Endothelial cell of umbilical vein (primary cell): ENCODE data around the gene ISM2. TPM values are rescaled to one million over a fixed set of nuclear protein-coding genes. Genes with fewer than 3 reads are reported as not detected.

Experiments
- BruUV-seq: library from RNA; stranded (reverse); fragments of 400-500 nt; replicated peaks from 2 replicates; lab custom pipeline; 2021; lab: Mats Ljungman, UMichigan
- CTCF ChIA-PET: fragments of 300-600, 350-600 bp; sonication (Branson Sonifier 250); formaldehyde crosslinking; loops from one replicate; lab custom pipeline; 2021; ENCODE audit warnings: antibody characterized with exemption, inconsistent platforms; lab: Charles Lee
- POLR2A ChIA-PET: fragments of 300-600, 350-600 bp; sonication (Branson Sonifier 250); formaldehyde crosslinking; loops from one replicate; lab custom pipeline; 2021; ENCODE audit warnings: antibody characterized with exemption, inconsistent platforms; lab: Charles Lee
- DNase-seq: peaks from one replicate; pipeline ENCODE4 v3.0.0-alpha.2; 2011; ENCODE audit warnings: low read depth, low spot score
- FAIRE-seq: peaks from 2 replicates; lab custom pipeline; 2011; peaks lifted over from hg19 to GRCh38; lab: Jason Lieb, UNC
- H2AFZ ChIP-seq: 2 replicates; pipeline ENCODE4 v1.6.0; 2012; ENCODE audit warnings: low read depth, low read length, control low read depth, inconsistent platforms
- H3K27ac ChIP-seq: 2 replicates; pipeline ENCODE4 v1.5.1; 2011; ENCODE audit warnings: low read depth, mild to moderate bottlenecking, control low read depth, low read length, moderate library complexity; ENCODE audit not compliant: insufficient read depth
- H3K27me3 ChIP-seq, 2 experiments: 2 replicates each; pipeline versions ENCODE4 v1.6.0 to v1.6.1; 2011; ENCODE audit warnings: low read length in 2 of 2, mixed read lengths in 1 of 2; ENCODE audit not compliant: control insufficient read depth in 2 of 2, insufficient read depth in 2 of 2
- H3K36me3 ChIP-seq, 2 experiments: 2 replicates in 1 of 2; 3 replicates in 1 of 2; pipeline ENCODE4 v1.5.1; 2011; ENCODE audit warnings: low read length in 2 of 2, mild to moderate bottlenecking in 1 of 2, moderate library complexity in 1 of 2; ENCODE audit not compliant: control insufficient read depth in 2 of 2, insufficient read depth in 2 of 2; ENCODE audit errors: extremely low read depth in 1 of 2
- H3K4me1 ChIP-seq: 3 replicates; pipeline ENCODE4 v1.5.1; 2011; ENCODE audit warnings: mild to moderate bottlenecking, low read length; ENCODE audit not compliant: control insufficient read depth, insufficient read depth; ENCODE audit errors: extremely low read depth
- H3K4me2 ChIP-seq: 2 replicates; pipeline ENCODE4 v1.6.1; 2011; ENCODE audit warnings: low read length, control low read depth, mixed read lengths; ENCODE audit not compliant: insufficient read depth
- H3K4me3 ChIP-seq, 3 experiments: fragments of 200-600 bp in 1 of 3; sonication (generic), shearing (Covaris generic) in 1 of 3; replicated peaks in 1 of 3; 2 replicates each; pipeline ENCODE4 v1.5.1; 2011 to 2016; ENCODE audit warnings: control low read depth in 3 of 3, low read length in 3 of 3, mild to moderate bottlenecking in 2 of 3, inconsistent platforms in 1 of 3, low read depth in 1 of 3, moderate library complexity in 1 of 3; ENCODE audit not compliant: insufficient read depth in 1 of 3
- H3K79me2 ChIP-seq: 2 replicates; pipeline ENCODE4 v1.6.0; 2012; ENCODE audit warnings: low read length, inconsistent platforms; ENCODE audit not compliant: control insufficient read depth, insufficient read depth
- H3K9ac ChIP-seq: replicated peaks from 2 replicates; pipeline ENCODE3; 2011; ENCODE audit warnings: low read length, control low read depth; ENCODE audit not compliant: insufficient read depth; ENCODE audit errors: extremely low read depth
- H3K9me1 ChIP-seq: replicated peaks from 3 replicates; pipeline ENCODE4 v1.6.0; 2011; ENCODE audit warnings: mild to moderate bottlenecking, low read length; ENCODE audit not compliant: control insufficient read depth, insufficient read depth; ENCODE audit errors: extremely low read depth
- H3K9me3 ChIP-seq: replicated peaks from 2 replicates; pipeline ENCODE4 v1.5.1; 2012; ENCODE audit warnings: low read length, inconsistent platforms; ENCODE audit not compliant: control insufficient read depth, insufficient read depth
- H4K20me1 ChIP-seq: replicated peaks from 2 replicates; pipeline ENCODE3; 2011; ENCODE audit warnings: mild to moderate bottlenecking, low read length; ENCODE audit not compliant: control insufficient read depth, insufficient read depth; ENCODE audit errors: extremely low read depth
- EZH2 ChIP-seq: IDR thresholded peaks from 2 replicates; pipeline ENCODE4 v1.6.1; 2012; ENCODE audit warnings: borderline replicate concordance, low read depth, mild to moderate bottlenecking, moderate library complexity, low read length, inconsistent platforms; ENCODE audit not compliant: severe bottlenecking
- FOS ChIP-seq: IDR thresholded peaks from 2 replicates; pipeline ENCODE4 v1.6.1; 2011; ENCODE audit warnings: mild to moderate bottlenecking, low read length, moderate library complexity, borderline replicate concordance; ENCODE audit not compliant: insufficient read depth
- GATA2 ChIP-seq: IDR thresholded peaks from 2 replicates; pipeline ENCODE4 v1.7.0; 2011; ENCODE audit warnings: low read depth, mild to moderate bottlenecking, moderate library complexity, mixed read lengths, low read length; ENCODE audit not compliant: insufficient read length, insufficient read depth
- JUN ChIP-seq: IDR thresholded peaks from 2 replicates; pipeline ENCODE4 v1.6.1; 2011; ENCODE audit warnings: borderline replicate concordance, low read depth; ENCODE audit not compliant: insufficient read length, insufficient read depth
- MAX ChIP-seq: IDR thresholded peaks from 2 replicates; pipeline ENCODE4 v1.6.1; 2011; ENCODE audit not compliant: insufficient read depth, insufficient read length
- MYC ChIP-seq: IDR thresholded peaks from one replicate; pipeline ENCODE4 v1.6.1; 2011; ENCODE audit warnings: mild to moderate bottlenecking, low read depth, low read length
- POLR2A ChIP-seq: IDR thresholded peaks from 2 replicates; pipeline ENCODE4 v1.6.1; 2012; ENCODE audit warnings: low read depth, mild to moderate bottlenecking, control low read depth, low read length
- POLR2AphosphoS5 ChIP-seq: IDR thresholded peaks from 2 replicates; pipeline ENCODE4 v1.6.1; 2012; ENCODE audit warnings: low read depth, mild to moderate bottlenecking, control low read depth, low read length, moderate library complexity; ENCODE audit not compliant: insufficient read depth
- dilution Hi-C: fragments of 300-500 bp; cut with MboI; formaldehyde crosslinking; loops from one replicate; pipeline ENCODE4 v1.15.0; 2019; ENCODE audit warnings: low sequenced_read_pairs; ENCODE audit not compliant: extremely low pct_ligation_motif_present
- intact Hi-C: fragments of 100-400 bp; cut with micrococcal nuclease; formaldehyde crosslinking; loops from one replicate; pipeline ENCODE4 v1.10.0; 2022
- polyA plus RNA-seq, 4 experiments: library from polyadenylated mRNA; depleted of rRNA in 3 of 4; stranded (reverse) in 3 of 4; unstranded in 1 of 4; fragments of >200 nt; gene quantifications; 2 replicates each; pipeline versions ENCODE4 v1.2.1 to v1.2.3, GENCODE V29; 2011 to 2012; ENCODE audit warnings: missing spikeins in 1 of 4
- total RNA-seq: library from RNA; stranded (reverse); gene quantifications from 2 replicates; pipeline ENCODE4 v1.2.3, GENCODE V29; 2021
- TF ChIP-seq, protein P1 (sequence below), 2 donors: IDR thresholded peaks; 1 replicate in 1 of 2; 2 replicates in 1 of 2; pipeline ENCODE4 v1.5.1; 2011; ENCODE audit warnings: low read length in 2 of 2, mild to moderate bottlenecking in 2 of 2, moderate library complexity in 2 of 2, control low read depth in 1 of 2, inconsistent platforms in 1 of 2, low read depth in 1 of 2; ENCODE audit not compliant: insufficient read depth in 1 of 2; ENCODE audit errors: extremely low read depth in 1 of 2

The ISM2 gene
- total and polyA plus RNA-seq, 2 donors (not counting 3 experiments of a cell fraction or from before 2014, with no cell fraction given): not detected

DNA sequence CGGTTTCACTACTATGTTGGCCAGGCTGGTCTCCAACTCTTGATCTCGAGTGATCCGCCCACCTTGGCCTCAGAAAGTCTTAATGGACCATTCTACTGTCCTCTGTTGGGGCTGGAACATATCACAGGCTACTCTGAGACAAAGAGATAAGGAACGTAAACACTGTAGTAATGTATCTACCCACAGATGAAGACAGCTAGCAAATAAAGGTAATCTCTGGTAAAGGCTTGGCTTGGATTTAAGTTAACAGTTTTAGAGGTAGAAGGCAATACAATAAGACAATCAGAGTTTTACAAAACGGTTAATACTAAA, 44.6 kb upstream of the ISM2 start:
- FAIRE-seq: peak; percentile 60
- Histone ChIP-seq H3K36me3 (peaks cover 3 to 6% of the 10 kb centered on the region in 2 experiments), H2AFZ (no peak overlapping the region), H3K4me1 (peaks cover 29% of the 10 kb centered on the region), H4K20me1 (no peaks in the 10 kb centered on the region), H3K27me3 (no peaks in the 10 kb centered on the region), H3K9me3 (no peaks in the 10 kb centered on the region), H3K4me2 (peak overlapping the region; percentile 84), H3K79me2 (peaks cover 9% of the 10 kb centered on the region), H3K9ac (peak overlapping the region; percentile 61), H3K9me1 (no peaks in the 10 kb centered on the region), H3K27ac (peak overlapping the region; percentile 79), H3K4me3 (peak overlapping the region in 1 of 3 experiments; percentile 27)
- ChIA-PET POLR2A (interaction anchor here (1.0 kb wide), 1 partner anchor 84 kb away, joined by 4 read pairs; no protein-coding TSS in a partner anchor), CTCF (interaction anchor here (0.8 to 2.8 kb wide), 6 partner anchors 8 to 390 kb away, joined by 3 to 25 read pairs (median 4); partner anchors contain the start of genes AHSA1 and VIPAS39)
- intact Hi-C loops (loop anchor here (2.0 kb wide), 2 partner anchors 84 to 222 kb away; partner anchors contain the start of genes AHSA1, GSTZ1 and POMT2), dilution Hi-C loops (no loop called here)
- no peak for TF ChIP-seq POLR2A
- TF ChIP-seq MYC: no peak
- no peak for TF ChIP-seq FOS
- no peak for TF ChIP-seq EZH2
- TF ChIP-seq JUN: no peak
- no peak for TF ChIP-seq GATA2
- TF ChIP-seq MAX: no peak
- TF ChIP-seq, protein P1, sequence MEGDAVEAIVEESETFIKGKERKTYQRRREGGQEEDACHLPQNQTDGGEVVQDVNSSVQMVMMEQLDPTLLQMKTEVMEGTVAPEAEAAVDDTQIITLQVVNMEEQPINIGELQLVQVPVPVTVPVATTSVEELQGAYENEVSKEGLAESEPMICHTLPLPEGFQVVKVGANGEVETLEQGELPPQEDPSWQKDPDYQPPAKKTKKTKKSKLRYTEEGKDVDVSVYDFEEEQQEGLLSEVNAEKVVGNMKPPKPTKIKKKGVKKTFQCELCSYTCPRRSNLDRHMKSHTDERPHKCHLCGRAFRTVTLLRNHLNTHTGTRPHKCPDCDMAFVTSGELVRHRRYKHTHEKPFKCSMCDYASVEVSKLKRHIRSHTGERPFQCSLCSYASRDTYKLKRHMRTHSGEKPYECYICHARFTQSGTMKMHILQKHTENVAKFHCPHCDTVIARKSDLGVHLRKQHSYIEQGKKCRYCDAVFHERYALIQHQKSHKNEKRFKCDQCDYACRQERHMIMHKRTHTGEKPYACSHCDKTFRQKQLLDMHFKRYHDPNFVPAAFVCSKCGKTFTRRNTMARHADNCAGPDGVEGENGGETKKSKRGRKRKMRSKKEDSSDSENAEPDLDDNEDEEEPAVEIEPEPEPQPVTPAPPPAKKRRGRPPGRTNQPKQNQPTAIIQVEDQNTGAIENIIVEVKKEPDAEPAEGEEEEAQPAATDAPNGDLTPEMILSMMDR (IDR thresholded peaks at IDR 0.05; ENCODE audit: extremely low read depth in 1 of 2, insufficient read depth in 1 of 2, low read depth in 1 of 2, low read length in 2 of 2): no peak
- TF ChIP-seq POLR2AphosphoS5: no peak
- no TSS peak for BruUV-seq
- DNase-seq: peak; percentile 44
